Tibial artery (tissue), 4 donors: Measurements from ENCODE around the gene OLAH.
"Not testable (repeated sequence)": the region's sequence is repeated elsewhere in the genome, so short reads cannot be mapped to it uniquely, and the experiment has no call there.

Source experiments
- DNase-seq, 2 donors: peaks; one replicate each; pipeline ENCODE4 v3.0.0-alpha.2; 2019
- H3K27ac ChIP-seq, 2 donors: fragments of 200-600 bp; sonication (generic) in 1 of 2; 1 replicate in 1 of 2; 2 replicates in 1 of 2; pipeline ENCODE4 v1.5.1; 2018 to 2019; ENCODE audit warnings: mild to moderate bottlenecking in 1 of 2
- H3K27me3 ChIP-seq, 2 donors: fragments of 200-600 bp; sonication (generic) in 1 of 2; one replicate each; pipeline versions ENCODE4 v1.5.1 to v1.6.0; 2016 to 2019
- H3K36me3 ChIP-seq, 3 donors: fragments of 200-600 bp; sonication (generic) in 2 of 3; one replicate each; pipeline ENCODE4 v1.5.1; 2016 to 2019; ENCODE audit warnings: mild to moderate bottlenecking in 2 of 3
- H3K4me1 ChIP-seq, 4 donors: fragments of 200-600 bp; sonication (generic) in 2 of 4; 1 replicate in 3 of 4; 2 replicates in 1 of 4; pipeline ENCODE4 v1.5.1; 2016 to 2019
- H3K4me3 ChIP-seq, 2 donors: fragments of 200-600 bp; sonication (generic) in 1 of 2; 1 replicate in 1 of 2; 2 replicates in 1 of 2; pipeline ENCODE4 v1.5.1; 2018 to 2019; ENCODE audit warnings: mild to moderate bottlenecking in 2 of 2
- H3K9me3 ChIP-seq, 3 donors: fragments of 200-600 bp; sonication (generic) in 1 of 3; one replicate each; pipeline ENCODE4 v1.5.1; 2016 to 2019
- CTCF ChIP-seq, 2 experiments: fragments of 200-600 bp in 1 of 2; fragments of 450-650 bp in 1 of 2; IDR thresholded peaks; one replicate each; pipeline ENCODE4 v1.5.1; 2017 to 2019; ENCODE audit warnings: antibody characterized with exemption in 2 of 2, mild to moderate bottlenecking in 1 of 2, moderate library complexity in 1 of 2
- intact Hi-C: fragments of 100-400 bp; cut with DNase I; formaldehyde crosslinking; loops from one replicate; pipeline ENCODE4 v1.15.0; 2023; ENCODE audit warnings: low total_unique reads

The OLAH gene

GRCh38 chr10:15043674-15044073, at the start of gene OLAH:
Gene OLAH (plus strand): TSS chr10:15043943. CDS start chr10:15047289, 3,346 bp downstream.
- intact Hi-C loops: no loop called here
- no peak for DNase-seq
- H3K4me1 ChIP-seq: peaks cover 6 to 22% (median 11%) of the 10 kb centered on the region in 4 donors
- no peak within 1 kb of the TSS for H3K27ac ChIP-seq
- H3K36me3 ChIP-seq: no peaks in the 10 kb centered on the region
- H3K9me3 ChIP-seq: no peaks in the 10 kb centered on the region
- no peak within 1 kb of the TSS for H3K4me3 ChIP-seq
- H3K27me3 ChIP-seq: no peaks in the 10 kb centered on the region
- TF ChIP-seq CTCF (IDR thresholded peaks at IDR 0.05): no peak

GRCh38 chr10:14995964-14996565, 47.7 kb upstream of the OLAH start:
- Histone ChIP-seq H3K4me3 (no peak overlapping the region), H3K27ac (no peak overlapping the region), H3K9me3 (no peaks in the 10 kb centered on the region), H3K4me1 (no peaks in the 10 kb centered on the region), H3K27me3 (peaks cover 0 to 3% of the 10 kb centered on the region in 2 donors), H3K36me3 (no peaks in the 10 kb centered on the region)
- DNase-seq: no peak
- no peak for TF ChIP-seq CTCF (IDR thresholded peaks at IDR 0.05)
- intact Hi-C loops: no loop called here

GRCh38 chr10:15013530-15013929, 30.2 kb upstream of the OLAH start:
- H3K4me3 ChIP-seq, H3K9me3 ChIP-seq, H3K27me3 ChIP-seq, H3K4me1 ChIP-seq, H3K36me3 ChIP-seq, intact Hi-C loops, H3K27ac ChIP-seq, DNase-seq: not testable (repeated sequence)

- no peak for TF ChIP-seq CTCF (IDR thresholded peaks at IDR 0.05)
- intact Hi-C loops: no loop called here
- Histone ChIP-seq H3K36me3 (no peaks in the 10 kb centered on the region), H3K27me3 (no peaks in the 10 kb centered on the region), H3K27ac (no peak overlapping the region), H3K4me1 (no peaks in the 10 kb centered on the region), H3K9me3 (no peaks in the 10 kb centered on the region), H3K4me3 (no peak overlapping the region)
- DNase-seq: no peak
These were observed 28.3 kb upstream of the OLAH start for GRCh38 chr10:15015451-15015850.

GRCh38 chr10:15020966-15021365, 22.8 kb upstream of the OLAH start:
- DNase-seq, H3K27ac ChIP-seq, H3K36me3 ChIP-seq, H3K4me3 ChIP-seq, H3K27me3 ChIP-seq, H3K4me1 ChIP-seq, H3K9me3 ChIP-seq: not testable (repeated sequence)
- intact Hi-C loops: loop anchor here (10.0 kb wide), 1 partner anchor 944 kb away; no protein-coding TSS in a partner anchor

GRCh38 chr10:15023079-15023478, 20.7 kb upstream of the OLAH start:
- not testable (repeated sequence) for H3K36me3 ChIP-seq, H3K27ac ChIP-seq

GRCh38 chr10:15024017-15025004, 19.4 kb upstream of the OLAH start:
- DNase-seq, H3K4me3 ChIP-seq, H3K9me3 ChIP-seq, H3K27me3 ChIP-seq, H3K36me3 ChIP-seq, H3K27ac ChIP-seq, H3K4me1 ChIP-seq: not testable (repeated sequence)
- intact Hi-C loops: loop anchor here (10.0 kb wide), 1 partner anchor 940 kb away; no protein-coding TSS in a partner anchor

More at GRCh38 chr10:15023079-15023478, 20.7 kb upstream of the OLAH start:
- intact Hi-C loops: loop anchor here (10.0 kb wide), 1 partner anchor 942 kb away; no protein-coding TSS in a partner anchor
- DNase-seq, H3K4me3 ChIP-seq, H3K27me3 ChIP-seq, H3K4me1 ChIP-seq, H3K9me3 ChIP-seq: not testable (repeated sequence)

- not testable (repeated sequence) for H3K9me3 ChIP-seq, DNase-seq, H3K36me3 ChIP-seq, H3K4me3 ChIP-seq, H3K27me3 ChIP-seq, H3K4me1 ChIP-seq, H3K27ac ChIP-seq
- intact Hi-C loops: loop anchor here (10.0 kb wide), 1 partner anchor 940 kb away; no protein-coding TSS in a partner anchor
These were observed 18.7 kb upstream of the OLAH start for GRCh38 chr10:15025040-15025439.
